HCT116 (cell line): ENCODE results near the gene RRP12. TPM values are rescaled to one million over a fixed set of nuclear protein-coding genes. Genes with fewer than 3 reads are reported as not detected.
A peak's percentile ranks its signal among the peaks of the same experiment; 100 is the strongest.

Experiments used
- ATAC-seq: fragments of 200-7000 bp; cut with Tn5 transposase; 2 replicates; pipeline ENCODE4 v1.9.1; 2020; ENCODE audit warnings: mild to moderate bottlenecking, moderate library complexity
- BruUV-seq: library from RNA; stranded (reverse); fragments of 400-500 nt; replicated peaks from 2 replicates; lab custom pipeline; 2021; lab: Mats Ljungman, UMichigan
- CTCF ChIA-PET: fragments of 300-600 bp; sonication (Branson Sonifier 250); formaldehyde crosslinking; loops from one replicate; lab custom pipeline; 2021; ENCODE audit warnings: antibody characterized with exemption; lab: Charles Lee
- POLR2A ChIA-PET: fragments of 300-600, 350-600 bp; sonication (Branson Sonifier 250); formaldehyde crosslinking; loops from one replicate; lab custom pipeline; 2021; ENCODE audit warnings: antibody characterized with exemption; lab: Charles Lee
- RAD21 ChIA-PET, 2 experiments: fragments of 300-600 bp; sonication (Branson Sonifier 250); formaldehyde crosslinking; loops; one replicate each; lab custom pipeline; 2023; ENCODE audit warnings: low total read pairs in 2 of 2; ENCODE audit not compliant: uncharacterized antibody in 2 of 2, unreplicated experiment in 2 of 2, low non-redundant PET in 1 of 2; lab: Charles Lee
- DNase-seq: peaks from one replicate; pipeline ENCODE4 v3.0.0-alpha.2; 2010; ENCODE audit warnings: low read depth, low spot score
- H2AFZ ChIP-seq: fragments of 200-600 bp; shearing (Covaris generic), sonication (generic); 2 replicates; pipeline ENCODE4 v1.6.1; 2017; ENCODE audit warnings: low read depth, mixed run types, mixed read lengths, antibody characterized with exemption, low read length; ENCODE audit not compliant: poor library complexity, severe bottlenecking
- H3K27ac ChIP-seq: 2 replicates; pipeline ENCODE4 v1.5.1; 2012; ENCODE audit warnings: low read depth, low read length
- H3K27me3 ChIP-seq: fragments of 200-600 bp; sonication (generic); 2 replicates; pipeline ENCODE4 v1.6.1; 2016; ENCODE audit warnings: mixed run types, low read length, mixed read lengths; ENCODE audit not compliant: insufficient read depth
- H3K36me3 ChIP-seq, 2 experiments: fragments of 200-500 bp in 1 of 2; fragments of 200-600 bp in 1 of 2; sonication (Bioruptor generic) in 1 of 2; sonication (generic) in 1 of 2; 2 replicates each; pipeline versions ENCODE4 v1.5.1 to v1.6.1; 2014 to 2016; ENCODE audit warnings: low read length in 2 of 2, inconsistent platforms in 1 of 2, mixed read lengths in 1 of 2, mixed run types in 1 of 2; ENCODE audit not compliant: insufficient read depth in 2 of 2, control insufficient read depth in 1 of 2
- H3K4me1 ChIP-seq, 2 experiments: fragments of 200-600 bp in 1 of 2; sonication (generic) in 1 of 2; 2 replicates each; pipeline versions ENCODE4 v1.5.1 to v1.6.1; 2012 to 2017; ENCODE audit warnings: low read length in 2 of 2, inconsistent platforms in 1 of 2, mild to moderate bottlenecking in 1 of 2, mixed read lengths in 1 of 2, mixed run types in 1 of 2, moderate library complexity in 1 of 2; ENCODE audit not compliant: insufficient read depth in 2 of 2, control insufficient read depth in 1 of 2
- H3K4me2 ChIP-seq: fragments of 200-600 bp; sonication (generic); 2 replicates; pipeline ENCODE4 v1.6.1; 2017; ENCODE audit warnings: mixed run types, low read length, mixed read lengths
- H3K4me3 ChIP-seq, 2 experiments: fragments of 200-600 bp in 1 of 2; sonication (generic) in 1 of 2; replicated peaks in 1 of 2; 2 replicates each; pipeline ENCODE4 v1.5.1; 2011 to 2016; ENCODE audit warnings: low read length in 2 of 2, control low read depth in 1 of 2, low read depth in 1 of 2, mild to moderate bottlenecking in 1 of 2, mixed read lengths in 1 of 2, mixed run types in 1 of 2
- H3K79me2 ChIP-seq: fragments of 200-600 bp; sonication (generic); 2 replicates; pipeline ENCODE4 v1.6.1; 2017; ENCODE audit warnings: mild to moderate bottlenecking, mixed run types, low read length, moderate library complexity, mixed read lengths; ENCODE audit not compliant: insufficient read depth
- H3K9ac ChIP-seq: fragments of 200-600 bp; sonication (generic); 2 replicates; pipeline ENCODE4 v1.6.1; 2016; ENCODE audit warnings: low read length, mixed read lengths
- H3K9me2 ChIP-seq: fragments of 200-600 bp; sonication (generic), shearing (Covaris generic); 2 replicates; pipeline ENCODE4 v1.6.1; 2017; ENCODE audit warnings: mixed run types, mild to moderate bottlenecking, moderate library complexity; ENCODE audit not compliant: insufficient read depth
- H3K9me3 ChIP-seq, 2 experiments: fragments of 200-500 bp in 1 of 2; fragments of 200-600 bp in 1 of 2; sonication (Bioruptor generic) in 1 of 2; sonication (generic) in 1 of 2; 2 replicates each; pipeline ENCODE4 v1.6.1; 2014 to 2017; ENCODE audit warnings: low read length in 2 of 2, mixed read lengths in 2 of 2, inconsistent platforms in 1 of 2, low read depth in 1 of 2, mild to moderate bottlenecking in 1 of 2, mixed run types in 1 of 2, moderate library complexity in 1 of 2; ENCODE audit not compliant: control insufficient read depth in 1 of 2, insufficient read depth in 1 of 2
- H4K20me1 ChIP-seq: fragments of 200-600 bp; sonication (generic), shearing (Covaris generic); 2 replicates; pipeline ENCODE4 v1.6.1; 2017; ENCODE audit warnings: mixed run types, mild to moderate bottlenecking, moderate library complexity; ENCODE audit not compliant: insufficient read depth
- CEBPB ChIP-seq: IDR thresholded peaks from 2 replicates; pipeline ENCODE4 v1.6.1; 2012; ENCODE audit warnings: low read depth
- ELF1 ChIP-seq: IDR thresholded peaks from 2 replicates; pipeline ENCODE4 v1.6.1; 2012; ENCODE audit warnings: low read depth, borderline replicate concordance
- EZH2 ChIP-seq: fragments of 200-600 bp; sonication (generic); IDR thresholded peaks from 2 replicates; pipeline ENCODE4 v1.6.1; 2017; ENCODE audit warnings: antibody characterized with exemption, mixed run types
- FOSL1 ChIP-seq: IDR thresholded peaks from 2 replicates; pipeline ENCODE4 v1.6.1; 2012; ENCODE audit warnings: low read depth
- POLR2A ChIP-seq: IDR thresholded peaks from 2 replicates; pipeline ENCODE4 v1.7.0; 2011; ENCODE audit warnings: borderline replicate concordance; ENCODE audit not compliant: insufficient read depth, insufficient read length; ENCODE audit errors: extremely low read depth
- POLR2AphosphoS5 ChIP-seq: IDR thresholded peaks from 2 replicates; pipeline ENCODE4 v1.6.1; 2011; ENCODE audit warnings: mild to moderate bottlenecking, low read depth, low read length, moderate library complexity
- RAD21 ChIP-seq: IDR thresholded peaks from 2 replicates; pipeline ENCODE4 v1.6.1; 2012; ENCODE audit warnings: low read depth, mild to moderate bottlenecking
- SIN3A ChIP-seq: IDR thresholded peaks from 2 replicates; pipeline ENCODE4 v1.6.1; 2012; ENCODE audit warnings: low read depth
- SP1 ChIP-seq: IDR thresholded peaks from 2 replicates; pipeline ENCODE4 v1.6.1; 2012; ENCODE audit warnings: low read depth
- SRF ChIP-seq: IDR thresholded peaks from 2 replicates; pipeline ENCODE4 v1.6.1; 2012; ENCODE audit warnings: low read depth
- TCF7L2 ChIP-seq: IDR thresholded peaks from 2 replicates; pipeline ENCODE4 v1.7.0; 2011; ENCODE audit warnings: borderline replicate concordance, inconsistent platforms; ENCODE audit not compliant: insufficient read depth, insufficient read length; ENCODE audit errors: extremely low read depth
- YY1 ChIP-seq: IDR thresholded peaks from 2 replicates; pipeline ENCODE4 v1.6.1; 2011; ENCODE audit warnings: low read length, low read depth, moderate library complexity, mild to moderate bottlenecking; ENCODE audit not compliant: insufficient replicate concordance; ENCODE audit errors: extremely low read depth
- ZFX ChIP-seq: fragments of 450-650 bp; IDR thresholded peaks from 2 replicates; pipeline ENCODE4 v1.6.1; 2017
- ZNF274 ChIP-seq: fragments of 200-500 bp; sonication (Bioruptor generic); IDR thresholded peaks from 2 replicates; pipeline ENCODE4 v1.6.1; 2014; ENCODE audit warnings: mild to moderate bottlenecking, low read depth, low read length, inconsistent platforms
- intact Hi-C: fragments of 100-400 bp; cut with micrococcal nuclease; formaldehyde crosslinking; loops from 2 replicates; pipeline ENCODE4 v1.10.0; 2022
- total RNA-seq: library from RNA; stranded (reverse); gene quantifications from one replicate; pipeline ENCODE4 v1.2.1, GENCODE V29; 2021; ENCODE audit not compliant: unreplicated experiment
- TF ChIP-seq, protein P1 (sequence below): IDR thresholded peaks from 2 replicates; pipeline ENCODE4 v1.6.1; 2012; ENCODE audit warnings: low read depth
- TF ChIP-seq, protein P2 (sequence below): IDR thresholded peaks from 2 replicates; pipeline ENCODE4 v1.6.1; 2012
- TF ChIP-seq, protein P3 (sequence below), 3 experiments: fragments of 200-600 bp in 1 of 3; sonication (generic) in 1 of 3; IDR thresholded peaks in 2 of 3; conservative IDR thresholded peaks in 1 of 3; 2 replicates each; pipeline ENCODE4 v1.5.1; 2012 to 2017; ENCODE audit warnings: low read depth in 2 of 3, low read length in 2 of 3, antibody characterized with exemption in 1 of 3, borderline replicate concordance in 1 of 3, control low read depth in 1 of 3, mild to moderate bottlenecking in 1 of 3, mixed read lengths in 1 of 3, mixed run types in 1 of 3, moderate library complexity in 1 of 3; ENCODE audit not compliant: insufficient read depth in 1 of 3
- TF ChIP-seq, protein P4 (sequence below): IDR thresholded peaks from 2 replicates; pipeline ENCODE4 v1.6.1; 2011; ENCODE audit warnings: mild to moderate bottlenecking, low read length, moderate library complexity; ENCODE audit not compliant: insufficient replicate concordance; ENCODE audit errors: extremely low read depth

RRP12 gene
- total RNA-seq, 1 experiment from 2014 or later = 67.0 TPM

DNA sequence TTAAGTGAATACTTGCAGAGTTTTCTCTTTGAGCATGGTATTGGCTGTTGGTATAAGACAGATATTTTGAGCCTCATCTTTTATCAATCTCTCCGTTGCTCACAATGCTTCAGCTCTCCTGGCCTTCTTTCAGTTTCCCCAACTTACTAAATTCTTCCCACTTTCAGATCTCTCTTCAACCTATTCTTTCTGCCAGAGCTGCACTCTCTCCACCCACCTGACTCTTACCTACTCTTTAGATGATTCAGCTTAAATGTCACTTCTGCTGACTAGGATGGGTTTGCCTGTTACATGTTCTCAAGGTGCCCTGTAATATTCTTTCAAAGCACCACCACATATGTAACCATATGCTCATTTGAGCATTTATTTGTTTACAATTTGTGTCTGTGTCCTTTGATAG lies 43.1 kb upstream of the RRP12 start:
- Histone ChIP-seq H3K27ac (no peak overlapping the region), H3K27me3 (no peaks in the 10 kb centered on the region), H3K4me3 (no peak overlapping the region; a peak in 1 of 4 replicates), H3K36me3 (peaks cover 0 to 8% of the 10 kb centered on the region in 2 experiments; a peak in 1 of 4 replicates), H3K9ac (no peak overlapping the region), H2AFZ (no peak overlapping the region), H4K20me1 (no peaks in the 10 kb centered on the region), H3K4me2 (peak overlapping the region; percentile 87), H3K79me2 (peaks cover 53% of the 10 kb centered on the region), H3K9me3 (no peaks in the 10 kb centered on the region), H3K4me1 (peaks cover 10 to 21% of the 10 kb centered on the region in 2 experiments), H3K9me2 (no peaks in the 10 kb centered on the region)
- ChIA-PET CTCF (no interaction called here), POLR2A (no interaction called here), RAD21 (no interaction called here)
- no TSS peak for BruUV-seq
- TF ChIP-seq RAD21 (no peak), YY1 (no peak), POLR2AphosphoS5 (no peak), SRF (no peak), POLR2A (no peak), ELF1 (no peak), ZFX (no peak), SP1 (no peak), SIN3A (no peak), ZNF274 (no peak), TCF7L2 (no peak), FOSL1 (no peak), EZH2 (no peak), CEBPB (no peak)
- TF ChIP-seq, protein P1, sequence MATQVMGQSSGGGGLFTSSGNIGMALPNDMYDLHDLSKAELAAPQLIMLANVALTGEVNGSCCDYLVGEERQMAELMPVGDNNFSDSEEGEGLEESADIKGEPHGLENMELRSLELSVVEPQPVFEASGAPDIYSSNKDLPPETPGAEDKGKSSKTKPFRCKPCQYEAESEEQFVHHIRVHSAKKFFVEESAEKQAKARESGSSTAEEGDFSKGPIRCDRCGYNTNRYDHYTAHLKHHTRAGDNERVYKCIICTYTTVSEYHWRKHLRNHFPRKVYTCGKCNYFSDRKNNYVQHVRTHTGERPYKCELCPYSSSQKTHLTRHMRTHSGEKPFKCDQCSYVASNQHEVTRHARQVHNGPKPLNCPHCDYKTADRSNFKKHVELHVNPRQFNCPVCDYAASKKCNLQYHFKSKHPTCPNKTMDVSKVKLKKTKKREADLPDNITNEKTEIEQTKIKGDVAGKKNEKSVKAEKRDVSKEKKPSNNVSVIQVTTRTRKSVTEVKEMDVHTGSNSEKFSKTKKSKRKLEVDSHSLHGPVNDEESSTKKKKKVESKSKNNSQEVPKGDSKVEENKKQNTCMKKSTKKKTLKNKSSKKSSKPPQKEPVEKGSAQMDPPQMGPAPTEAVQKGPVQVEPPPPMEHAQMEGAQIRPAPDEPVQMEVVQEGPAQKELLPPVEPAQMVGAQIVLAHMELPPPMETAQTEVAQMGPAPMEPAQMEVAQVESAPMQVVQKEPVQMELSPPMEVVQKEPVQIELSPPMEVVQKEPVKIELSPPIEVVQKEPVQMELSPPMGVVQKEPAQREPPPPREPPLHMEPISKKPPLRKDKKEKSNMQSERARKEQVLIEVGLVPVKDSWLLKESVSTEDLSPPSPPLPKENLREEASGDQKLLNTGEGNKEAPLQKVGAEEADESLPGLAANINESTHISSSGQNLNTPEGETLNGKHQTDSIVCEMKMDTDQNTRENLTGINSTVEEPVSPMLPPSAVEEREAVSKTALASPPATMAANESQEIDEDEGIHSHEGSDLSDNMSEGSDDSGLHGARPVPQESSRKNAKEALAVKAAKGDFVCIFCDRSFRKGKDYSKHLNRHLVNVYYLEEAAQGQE = no peak
- TF ChIP-seq, protein P2, sequence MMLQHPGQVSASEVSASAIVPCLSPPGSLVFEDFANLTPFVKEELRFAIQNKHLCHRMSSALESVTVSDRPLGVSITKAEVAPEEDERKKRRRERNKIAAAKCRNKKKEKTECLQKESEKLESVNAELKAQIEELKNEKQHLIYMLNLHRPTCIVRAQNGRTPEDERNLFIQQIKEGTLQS = no peak
- TF ChIP-seq, protein P3, sequence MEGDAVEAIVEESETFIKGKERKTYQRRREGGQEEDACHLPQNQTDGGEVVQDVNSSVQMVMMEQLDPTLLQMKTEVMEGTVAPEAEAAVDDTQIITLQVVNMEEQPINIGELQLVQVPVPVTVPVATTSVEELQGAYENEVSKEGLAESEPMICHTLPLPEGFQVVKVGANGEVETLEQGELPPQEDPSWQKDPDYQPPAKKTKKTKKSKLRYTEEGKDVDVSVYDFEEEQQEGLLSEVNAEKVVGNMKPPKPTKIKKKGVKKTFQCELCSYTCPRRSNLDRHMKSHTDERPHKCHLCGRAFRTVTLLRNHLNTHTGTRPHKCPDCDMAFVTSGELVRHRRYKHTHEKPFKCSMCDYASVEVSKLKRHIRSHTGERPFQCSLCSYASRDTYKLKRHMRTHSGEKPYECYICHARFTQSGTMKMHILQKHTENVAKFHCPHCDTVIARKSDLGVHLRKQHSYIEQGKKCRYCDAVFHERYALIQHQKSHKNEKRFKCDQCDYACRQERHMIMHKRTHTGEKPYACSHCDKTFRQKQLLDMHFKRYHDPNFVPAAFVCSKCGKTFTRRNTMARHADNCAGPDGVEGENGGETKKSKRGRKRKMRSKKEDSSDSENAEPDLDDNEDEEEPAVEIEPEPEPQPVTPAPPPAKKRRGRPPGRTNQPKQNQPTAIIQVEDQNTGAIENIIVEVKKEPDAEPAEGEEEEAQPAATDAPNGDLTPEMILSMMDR (IDR thresholded peaks at IDR 0.05 in 2 of 3, conservative IDR thresholded peaks at IDR 0.05 in 1 of 3; ENCODE audit: borderline replicate concordance in 1 of 3, insufficient read depth in 1 of 3, low read depth in 2 of 3, low read length in 2 of 3) = no peak
- TF ChIP-seq, protein P4, sequence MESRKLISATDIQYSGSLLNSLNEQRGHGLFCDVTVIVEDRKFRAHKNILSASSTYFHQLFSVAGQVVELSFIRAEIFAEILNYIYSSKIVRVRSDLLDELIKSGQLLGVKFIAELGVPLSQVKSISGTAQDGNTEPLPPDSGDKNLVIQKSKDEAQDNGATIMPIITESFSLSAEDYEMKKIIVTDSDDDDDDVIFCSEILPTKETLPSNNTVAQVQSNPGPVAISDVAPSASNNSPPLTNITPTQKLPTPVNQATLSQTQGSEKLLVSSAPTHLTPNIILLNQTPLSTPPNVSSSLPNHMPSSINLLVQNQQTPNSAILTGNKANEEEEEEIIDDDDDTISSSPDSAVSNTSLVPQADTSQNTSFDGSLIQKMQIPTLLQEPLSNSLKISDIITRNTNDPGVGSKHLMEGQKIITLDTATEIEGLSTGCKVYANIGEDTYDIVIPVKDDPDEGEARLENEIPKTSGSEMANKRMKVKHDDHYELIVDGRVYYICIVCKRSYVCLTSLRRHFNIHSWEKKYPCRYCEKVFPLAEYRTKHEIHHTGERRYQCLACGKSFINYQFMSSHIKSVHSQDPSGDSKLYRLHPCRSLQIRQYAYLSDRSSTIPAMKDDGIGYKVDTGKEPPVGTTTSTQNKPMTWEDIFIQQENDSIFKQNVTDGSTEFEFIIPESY = no peak
- DNase-seq = no peak
- no peak for ATAC-seq
- intact Hi-C loops = no loop called here
